GM18909 (cell line): Measurements from ENCODE around the gene TAF11.
A peak's percentile ranks its signal among the peaks of the same experiment; 100 is the strongest.
"Not testable (repeated sequence)": the region's sequence is repeated elsewhere in the genome, so short reads cannot be mapped to it uniquely, and the experiment has no call there.

Experiments used
- ATAC-seq: cut with Tn5 transposase; IDR thresholded peaks from one replicate; pipeline ENCODE4 v1.9.1; 2021; ENCODE audit warnings: mild to moderate bottlenecking; ENCODE audit not compliant: unreplicated experiment, poor library complexity

Gene TAF11

GRCh38 chr6:34908194-34908593 is 20.4 kb upstream of the TAF11 start:
- ATAC-seq = no peak

GRCh38 chr6:34906826-34907225 is 19.0 kb upstream of the TAF11 start:
- ATAC-seq = no peak

GRCh38 chr6:34904990-34905613 is 17.3 kb upstream of the TAF11 start:
- no peak for ATAC-seq

GRCh38 chr6:34901930-34902329 is 14.1 kb upstream of the TAF11 start:
- ATAC-seq = no peak

- no peak for ATAC-seq
Measured at GRCh38 chr6:34900321-34901031, 12.6 kb upstream of the TAF11 start.

- ATAC-seq = not testable (repeated sequence)
Measured at GRCh38 chr6:34899748-34900147, 11.9 kb upstream of the TAF11 start.

- no peak for ATAC-seq
Measured at GRCh38 chr6:34897716-34898115, 9.9 kb upstream of the TAF11 start.

GRCh38 chr6:34897130-34897529 is 9.3 kb upstream of the TAF11 start:
- ATAC-seq = no peak

- no peak for ATAC-seq
Measured at GRCh38 chr6:34894693-34895092, 6.9 kb upstream of the TAF11 start.

GRCh38 chr6:34891296-34891695 is 3.5 kb upstream of the TAF11 start:
- ATAC-seq = no peak

- no peak for ATAC-seq
Measured at GRCh38 chr6:34890533-34890925, 2.7 kb upstream of the TAF11 start.

- ATAC-seq = peak; percentile 64
Measured at GRCh38 chr6:34888874-34889555, 1.2 kb upstream of the TAF11 start, which contains the start of gene ANKS1A. ANKS1A (plus strand) TSS chr6:34889255; CDS start chr6:34889403, 148 bp downstream.

GRCh38 chr6:34888514-34888856 is 643 bp upstream of the TAF11 start:
- no peak for ATAC-seq

GRCh38 chr6:34885837-34886236 is 2.0 kb downstream of the TAF11 start:
- ATAC-seq = not testable (repeated sequence)

- no peak for ATAC-seq
Measured at GRCh38 chr6:34884996-34885395, 2.8 kb downstream of the TAF11 start.

- not testable (repeated sequence) for ATAC-seq
Measured at GRCh38 chr6:34884073-34884472, 3.8 kb downstream of the TAF11 start.

- no peak for ATAC-seq
Measured at GRCh38 chr6:34877869-34878485, 9.9 kb downstream of the TAF11 start.

- ATAC-seq = no peak
Measured at GRCh38 chr6:34877259-34877658, 10.6 kb downstream of the TAF11 start.

GRCh38 chr6:34876472-34876871 is 11.4 kb downstream of the TAF11 start:
- ATAC-seq = no peak

- ATAC-seq = no peak
Measured at GRCh38 chr6:34875292-34876213, 12.3 kb downstream of the TAF11 start.
